ENCODE measurements around the gene BARX2.

The BARX2 gene

GRCh38 chr11:129458756-129459535 is 83.3 kb downstream of the BARX2 start:
- H3K4me3 ChIP-seq (ENCODE audit: low read length), result no peak overlapping the region
- DNase-seq (ENCODE audit: low read depth), result no peak
- TF ChIP-seq, protein P1, sequence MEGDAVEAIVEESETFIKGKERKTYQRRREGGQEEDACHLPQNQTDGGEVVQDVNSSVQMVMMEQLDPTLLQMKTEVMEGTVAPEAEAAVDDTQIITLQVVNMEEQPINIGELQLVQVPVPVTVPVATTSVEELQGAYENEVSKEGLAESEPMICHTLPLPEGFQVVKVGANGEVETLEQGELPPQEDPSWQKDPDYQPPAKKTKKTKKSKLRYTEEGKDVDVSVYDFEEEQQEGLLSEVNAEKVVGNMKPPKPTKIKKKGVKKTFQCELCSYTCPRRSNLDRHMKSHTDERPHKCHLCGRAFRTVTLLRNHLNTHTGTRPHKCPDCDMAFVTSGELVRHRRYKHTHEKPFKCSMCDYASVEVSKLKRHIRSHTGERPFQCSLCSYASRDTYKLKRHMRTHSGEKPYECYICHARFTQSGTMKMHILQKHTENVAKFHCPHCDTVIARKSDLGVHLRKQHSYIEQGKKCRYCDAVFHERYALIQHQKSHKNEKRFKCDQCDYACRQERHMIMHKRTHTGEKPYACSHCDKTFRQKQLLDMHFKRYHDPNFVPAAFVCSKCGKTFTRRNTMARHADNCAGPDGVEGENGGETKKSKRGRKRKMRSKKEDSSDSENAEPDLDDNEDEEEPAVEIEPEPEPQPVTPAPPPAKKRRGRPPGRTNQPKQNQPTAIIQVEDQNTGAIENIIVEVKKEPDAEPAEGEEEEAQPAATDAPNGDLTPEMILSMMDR (conservative IDR thresholded peaks at IDR 0.05; ENCODE audit: low read depth, low read length), result no peak

GRCh38 chr11:129460714-129461113 is 85.1 kb downstream of the BARX2 start:
- TF ChIP-seq, protein P1 (conservative IDR thresholded peaks at IDR 0.05; ENCODE audit: low read depth, low read length), result no peak
- no peak for DNase-seq (ENCODE audit: low read depth)
- no peak overlapping the region for H3K4me3 ChIP-seq (ENCODE audit: low read length)

- TF ChIP-seq, protein P1 (conservative IDR thresholded peaks at IDR 0.05; ENCODE audit: low read depth, low read length), result no peak
- H3K4me3 ChIP-seq (ENCODE audit: low read length), result no peak overlapping the region
- DNase-seq (ENCODE audit: low read depth), result no peak
These were observed 108.4 kb downstream of the BARX2 start for GRCh38 chr11:129484068-129484467.

DNA sequence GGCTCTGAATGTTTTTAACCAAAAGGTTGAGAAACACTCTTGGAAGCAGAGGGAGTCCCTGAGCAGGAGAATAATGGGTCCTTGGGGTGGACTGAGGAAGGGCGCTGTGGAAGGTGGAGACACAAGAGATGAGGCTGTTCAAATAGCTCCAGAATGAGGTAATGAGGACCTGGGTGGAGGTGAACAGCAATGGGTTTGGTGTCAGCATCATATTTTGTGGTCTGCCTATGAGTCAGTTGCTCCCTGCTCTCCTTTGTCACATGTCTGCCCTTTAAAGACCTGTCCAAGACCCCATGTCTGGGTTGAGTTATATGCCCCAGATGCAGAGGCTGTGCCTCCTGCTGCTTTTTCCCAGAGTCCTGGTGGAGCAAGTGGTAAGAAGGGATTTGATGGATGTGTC is 113.6 kb downstream of the BARX2 start:
- DNase-seq (ENCODE audit: low read depth), result no peak
- H3K4me3 ChIP-seq (ENCODE audit: low read length), result no peak overlapping the region
- TF ChIP-seq, protein P1 (conservative IDR thresholded peaks at IDR 0.05; ENCODE audit: low read depth, low read length), result no peak

DNA sequence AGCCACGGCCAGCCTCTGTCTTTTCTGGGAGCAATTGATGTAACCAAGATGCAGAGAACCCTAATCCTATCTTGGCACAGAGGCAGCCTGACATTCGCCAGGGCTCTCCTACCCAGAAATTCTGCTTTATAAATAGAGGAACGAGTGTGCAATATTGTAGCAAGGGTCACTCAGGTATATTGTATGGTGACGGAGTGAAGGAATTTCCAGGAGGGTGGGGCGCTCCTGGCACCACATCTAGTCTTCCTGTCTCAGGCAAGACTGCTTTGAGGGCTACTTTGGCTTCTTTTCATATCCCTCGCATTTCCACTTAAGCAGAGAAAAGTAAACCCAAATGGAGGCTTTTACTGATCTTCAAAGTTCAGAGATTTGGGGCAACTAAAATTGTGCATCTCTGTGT is 114.4 kb downstream of the BARX2 start:
- H3K4me3 ChIP-seq (ENCODE audit: low read length), result no peak overlapping the region
- TF ChIP-seq, protein P1 (conservative IDR thresholded peaks at IDR 0.05; ENCODE audit: low read depth, low read length), result no peak
- DNase-seq (ENCODE audit: low read depth), result no peak

GRCh38 chr11:129493746-129494145 is 118.1 kb downstream of the BARX2 start:
- no peak overlapping the region for H3K4me3 ChIP-seq (ENCODE audit: low read length)
- DNase-seq (ENCODE audit: low read depth), result no peak
- TF ChIP-seq, protein P1 (conservative IDR thresholded peaks at IDR 0.05; ENCODE audit: low read depth, low read length), result no peak
